GM19035 (cell line): ENCODE data around the gene MAP2K5.

Experiments used
- ATAC-seq: cut with Tn5 transposase; IDR thresholded peaks from one replicate; pipeline ENCODE4 v1.9.1; 2021; ENCODE audit not compliant: unreplicated experiment

MAP2K5 gene

DNA sequence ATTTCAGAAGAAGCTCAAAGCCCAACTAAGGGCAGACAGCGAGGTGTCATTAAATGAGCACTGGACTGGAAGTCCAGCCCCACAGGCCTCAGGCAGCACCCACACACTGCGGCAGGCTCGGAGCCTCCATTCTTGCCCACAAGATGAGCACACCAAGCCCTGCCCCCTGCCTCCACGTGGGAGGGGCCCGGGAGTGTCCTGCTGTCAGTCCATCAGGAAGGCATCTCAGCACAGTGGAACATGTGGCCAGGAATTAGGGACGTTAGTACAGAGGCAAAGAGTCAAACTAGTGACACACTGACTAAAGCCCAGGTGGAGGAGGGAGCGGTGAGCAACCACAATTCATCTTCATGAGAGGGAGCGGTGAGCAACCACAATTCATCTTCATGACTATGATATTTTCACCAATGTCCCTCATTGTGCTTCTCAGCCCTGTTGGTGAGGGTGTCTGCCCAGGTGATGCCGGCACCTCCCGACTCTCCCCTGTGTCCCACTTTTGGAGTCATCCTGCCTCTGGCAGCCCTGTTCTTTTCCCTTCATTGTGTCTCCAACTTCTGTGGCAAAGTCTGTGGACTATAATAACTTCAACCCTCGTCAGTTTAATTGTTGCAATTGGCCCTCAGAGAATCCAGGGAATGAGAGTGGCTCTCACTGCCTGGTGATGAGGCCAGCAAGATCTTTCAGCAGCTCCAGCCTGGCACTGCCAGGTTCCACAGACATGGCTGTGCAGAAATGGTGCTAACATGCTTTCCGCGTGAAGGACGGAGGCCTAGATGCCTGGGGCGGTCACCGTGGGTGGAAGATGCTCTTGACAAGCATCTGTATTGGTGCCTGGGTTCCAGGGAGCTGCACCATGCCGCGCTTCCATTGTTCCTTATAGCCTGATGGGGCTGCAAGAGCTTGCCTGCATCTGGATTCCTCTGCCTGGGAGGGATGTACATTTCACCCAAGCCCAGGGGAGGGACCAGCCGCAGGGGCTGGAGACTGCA, 259.7 kb downstream of the MAP2K5 start:
- ATAC-seq, result no peak

DNA sequence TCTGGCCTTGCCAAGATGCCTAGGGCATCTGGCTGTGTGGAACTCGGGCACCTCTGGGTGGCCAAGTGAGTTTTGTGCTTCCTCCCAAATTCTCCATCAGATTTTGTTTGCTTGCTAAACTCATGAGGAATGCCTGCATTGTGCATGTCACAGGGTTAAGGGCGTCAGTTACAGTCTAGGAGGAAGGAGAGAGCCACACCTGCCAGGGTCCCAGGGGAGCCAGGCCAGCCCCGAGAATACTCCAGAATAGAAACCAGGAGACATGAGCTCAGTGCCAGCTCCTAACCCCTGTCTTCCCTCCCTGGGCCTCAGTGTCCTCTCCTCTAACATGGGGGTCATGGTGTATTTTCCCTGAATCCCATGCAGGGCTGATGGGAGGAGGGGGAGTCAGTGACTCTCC, 260.8 kb downstream of the MAP2K5 start:
- no peak for ATAC-seq

DNA sequence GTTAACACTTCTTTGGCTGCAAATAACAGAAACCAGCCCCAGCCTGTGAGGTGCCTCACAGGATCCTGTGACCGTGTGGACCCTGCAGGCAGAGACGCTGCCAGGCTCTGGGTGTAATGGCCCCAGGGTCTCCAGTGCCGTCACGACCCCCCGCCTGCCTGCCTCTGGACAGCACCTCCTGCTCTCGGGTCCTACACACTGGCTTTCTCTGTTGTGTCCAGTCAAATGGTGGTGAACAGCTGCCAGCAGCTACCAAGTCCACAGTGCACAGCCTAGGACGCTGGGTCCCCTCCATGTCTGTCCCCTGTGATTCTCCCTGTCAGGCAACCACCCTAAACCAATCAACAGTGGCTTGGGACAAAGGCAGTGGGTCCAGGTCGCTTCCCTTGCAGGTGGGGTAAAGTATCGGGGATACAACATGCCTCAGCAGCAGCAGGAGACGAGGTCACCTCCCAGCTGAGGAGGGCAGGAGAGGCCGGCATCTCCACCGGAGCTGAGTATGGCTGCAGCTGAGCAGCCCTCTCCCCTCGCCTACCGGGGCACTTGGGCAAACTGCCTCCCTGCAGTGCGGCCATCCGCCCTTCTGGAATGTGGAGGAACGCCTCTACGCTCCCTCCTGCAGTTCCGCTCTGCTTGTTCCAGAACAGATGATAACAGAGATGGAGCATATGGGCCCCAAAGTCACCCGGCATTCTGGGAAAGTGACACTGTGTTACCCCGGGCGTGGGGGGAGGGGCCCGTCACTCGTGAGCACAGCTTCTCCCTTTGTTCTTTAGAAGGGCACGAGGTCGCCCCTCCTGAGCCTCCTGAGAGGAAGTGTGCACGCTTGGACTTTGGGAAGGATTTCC, 261.7 kb downstream of the MAP2K5 start:
- no peak for ATAC-seq

GRCh38 chr15:67805008-67805665, 262.6 kb downstream of the MAP2K5 start:
- ATAC-seq, result no peak

GRCh38 chr15:67805666-67806516, 263.4 kb downstream of the MAP2K5 start:
- ATAC-seq, result no peak

GRCh38 chr15:67806536-67806935, 264.0 kb downstream of the MAP2K5 start:
- ATAC-seq, result no peak

DNA sequence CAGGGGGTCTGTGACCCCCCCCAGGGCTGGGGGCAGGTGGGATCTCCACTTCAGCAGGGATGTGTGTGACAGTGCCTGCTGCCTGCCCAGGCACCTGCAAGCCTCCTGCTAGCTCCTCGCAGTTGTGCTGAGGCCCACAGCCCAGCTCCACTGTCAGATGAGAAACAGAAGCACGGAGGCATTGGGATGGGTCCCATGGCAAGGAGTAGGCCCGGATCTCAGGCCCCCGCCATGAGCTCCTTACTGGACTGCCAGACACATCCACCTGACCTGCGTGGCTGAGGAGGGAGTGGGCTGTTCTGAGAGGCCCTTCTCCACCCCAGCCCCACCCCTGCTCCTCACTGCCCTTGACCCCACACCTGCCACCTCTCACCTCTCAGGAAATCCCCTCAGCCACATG, 264.6 kb downstream of the MAP2K5 start:
- ATAC-seq, result no peak

DNA sequence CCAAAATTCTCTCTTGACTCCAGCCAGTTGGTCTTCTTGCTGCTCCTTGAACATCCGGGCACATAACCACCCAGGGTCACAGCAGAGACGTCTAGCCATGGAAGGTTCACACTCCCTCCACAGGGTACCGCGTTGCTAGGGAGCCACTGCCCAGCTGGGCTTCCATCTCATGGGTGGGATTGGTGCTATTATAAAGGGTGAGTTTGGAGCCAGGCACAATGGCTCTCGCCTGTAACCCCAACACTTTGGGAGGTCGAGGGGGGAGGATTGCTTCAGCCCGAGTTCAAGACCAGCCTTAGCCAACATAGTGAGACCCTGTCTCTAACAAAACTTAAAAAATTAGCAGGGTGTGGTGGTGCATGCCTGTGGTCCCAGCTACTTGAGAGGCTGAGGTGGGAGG, 265.3 kb downstream of the MAP2K5 start:
- no peak for ATAC-seq

DNA sequence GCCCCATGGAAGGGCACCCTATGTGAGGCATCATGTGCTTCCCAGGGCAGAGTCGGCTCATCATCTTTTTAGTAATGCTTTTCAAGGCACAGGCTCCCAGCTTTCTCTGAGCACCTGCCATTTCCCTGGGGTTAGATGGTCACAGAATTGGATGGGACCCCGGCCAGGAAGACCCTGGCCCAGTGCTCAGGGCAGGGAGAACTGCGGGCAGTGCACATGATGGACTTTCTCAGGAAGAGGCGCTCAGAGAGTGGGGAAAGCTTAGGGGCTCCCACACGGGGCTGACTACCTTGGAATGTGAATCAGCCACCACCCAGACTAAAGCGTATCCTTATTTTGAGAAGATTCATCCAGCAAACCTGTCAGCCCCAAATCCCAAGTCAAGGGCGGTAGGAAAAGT, 266.3 kb downstream of the MAP2K5 start:
- ATAC-seq, result no peak

- no peak for ATAC-seq
These were observed 266.9 kb downstream of the MAP2K5 start for GRCh38 chr15:67809441-67809840.

- ATAC-seq, result no peak
These were observed 267.4 kb downstream of the MAP2K5 start for GRCh38 chr15:67809866-67810265.

- no peak for ATAC-seq
These were observed 269.7 kb downstream of the MAP2K5 start for GRCh38 chr15:67812241-67812644.

- no peak for ATAC-seq
These were observed 270.7 kb downstream of the MAP2K5 start for GRCh38 chr15:67813104-67813634.

- ATAC-seq, result no peak
These were observed 272.6 kb downstream of the MAP2K5 start for GRCh38 chr15:67815036-67815592.

- ATAC-seq, result no peak
These were observed 274.2 kb downstream of the MAP2K5 start for GRCh38 chr15:67816668-67817067.

DNA sequence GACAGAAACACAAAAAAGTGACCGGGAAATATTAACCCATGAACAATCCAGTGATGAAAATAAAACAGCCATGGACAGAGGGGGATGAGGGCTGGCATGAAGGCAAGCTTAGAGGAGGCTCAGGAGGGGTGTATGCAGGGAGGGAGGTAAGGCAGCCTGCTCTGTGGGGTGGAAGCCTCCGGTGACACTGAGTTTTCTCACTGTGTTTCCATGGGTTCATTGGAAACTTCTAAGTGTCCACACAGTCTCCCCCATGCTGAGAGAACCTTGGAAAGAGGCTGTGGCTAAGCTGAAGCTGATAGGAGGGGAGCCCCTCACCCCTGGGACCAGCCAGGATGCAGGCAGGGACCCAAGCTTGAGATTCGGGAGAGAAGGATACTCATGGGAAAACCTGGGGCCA, 276.0 kb downstream of the MAP2K5 start:
- ATAC-seq, result no peak

- ATAC-seq, result no peak
These were observed 277.1 kb downstream of the MAP2K5 start for GRCh38 chr15:67819636-67820035.

DNA sequence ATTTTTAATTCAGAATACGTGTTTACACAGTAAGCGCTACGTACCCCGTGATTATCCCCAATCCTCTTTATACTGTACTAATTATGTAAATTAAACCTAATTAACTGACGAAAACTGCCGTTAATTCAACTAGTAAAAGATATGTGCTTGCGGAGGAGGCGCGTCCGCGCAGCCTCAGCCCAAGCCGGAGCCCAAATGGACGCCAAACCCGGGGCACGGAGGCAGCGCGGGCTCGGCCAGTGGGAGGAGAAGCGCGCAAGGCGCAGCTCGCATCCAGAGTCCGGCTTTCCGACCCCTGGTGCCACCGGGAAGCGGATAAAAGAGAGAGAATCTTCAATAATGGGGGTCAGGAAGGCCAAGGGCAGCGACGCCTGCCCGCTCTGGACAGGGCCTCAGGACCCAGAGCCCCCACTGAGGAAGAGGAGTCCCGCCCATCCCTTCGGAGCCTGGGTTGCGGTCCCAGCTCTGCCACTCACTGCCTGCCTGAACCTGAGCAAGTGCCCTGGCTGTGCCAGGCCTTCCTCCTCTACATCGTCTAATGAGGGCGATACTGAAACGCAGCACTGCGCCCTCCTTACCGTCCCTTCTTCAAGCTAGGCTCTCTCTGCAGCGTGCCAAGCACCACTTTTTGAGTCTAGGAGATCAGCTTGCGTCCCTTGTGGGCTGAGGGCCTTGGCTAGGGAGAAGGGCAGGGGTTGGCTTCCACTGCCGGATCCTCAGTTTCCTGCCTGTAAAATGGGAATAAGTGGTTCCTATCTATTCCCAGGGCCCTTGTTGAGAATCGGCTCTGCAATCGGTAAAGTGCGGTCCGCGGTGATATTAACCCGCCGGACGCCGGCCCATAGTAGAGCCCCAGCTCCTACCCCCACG, 277.9 kb downstream of the MAP2K5 start:
- no peak for ATAC-seq
